SK-N-SH treated with all-trans-retinoic acid at 6 μM for 48 hours (cell line): Measurements from ENCODE around the gene PPP1CC.

Experiments used
- ARNTL ChIP-seq: fragments of 450-650 bp; formaldehyde crosslinking; IDR thresholded peaks from 2 replicates; pipeline ENCODE4 v1.5.0; 2020; ENCODE audit warnings: low read depth, mild to moderate bottlenecking, moderate library complexity, borderline replicate concordance
- OSR1 ChIP-seq: fragments of 250-450 bp; sonication (Bioruptor Pico); IDR thresholded peaks from 2 replicates; pipeline ENCODE4 v1.8.0; 2022; ENCODE audit warnings: moderate library complexity, mild to moderate bottlenecking, inconsistent platforms
- PPARA ChIP-seq: fragments of 250-450 bp; sonication (Bioruptor Pico); IDR thresholded peaks from 2 replicates; pipeline ENCODE4 v1.5.0; 2020; ENCODE audit warnings: mild to moderate bottlenecking, borderline replicate concordance
- RARB ChIP-seq: fragments of 250-450 bp; sonication (Bioruptor Pico); IDR thresholded peaks from 2 replicates; pipeline ENCODE4 v1.8.0; 2021; ENCODE audit warnings: mild to moderate bottlenecking, moderate library complexity
- TCF4 ChIP-seq: fragments of 250-450 bp; sonication (Bioruptor Pico); IDR thresholded peaks from 2 replicates; pipeline ENCODE4 v1.8.0; 2021; ENCODE audit warnings: mild to moderate bottlenecking, moderate library complexity, borderline replicate concordance
- TF ChIP-seq, protein P1 (sequence below): fragments of 250-450 bp; sonication (Bioruptor Pico); IDR thresholded peaks from 2 replicates; pipeline ENCODE4 v1.5.1; 2020; ENCODE audit warnings: low read depth, mild to moderate bottlenecking, moderate library complexity

DNA sequence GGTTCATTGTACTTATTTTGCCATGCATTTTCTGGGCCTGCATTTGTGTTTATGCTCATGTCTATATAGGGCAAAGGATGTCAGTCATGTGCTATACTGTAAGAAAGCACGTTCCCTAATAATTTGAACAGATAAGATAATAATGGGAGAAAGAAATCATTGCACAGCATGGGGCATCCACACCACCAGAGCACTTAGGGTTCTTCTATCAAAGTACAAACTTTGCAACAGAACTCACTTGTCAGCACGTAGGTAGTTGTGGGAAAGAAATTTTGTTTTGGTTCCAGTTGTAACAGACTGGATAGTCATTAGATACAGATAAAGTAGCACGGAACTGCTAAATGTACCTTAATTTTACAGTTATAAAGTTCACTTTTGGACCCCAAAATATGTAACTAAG lies 10.1 kb downstream of the PPP1CC start:
- TF ChIP-seq OSR1 (CRISPR knock-in tag) = no peak
- no peak for TF ChIP-seq TCF4 (CRISPR knock-in tag)
- no peak for TF ChIP-seq PPARA (CRISPR knock-in tag)
- TF ChIP-seq RARB (CRISPR knock-in tag) = no peak
- TF ChIP-seq ARNTL (CRISPR knock-in tag) = no peak
- TF ChIP-seq, protein P1, sequence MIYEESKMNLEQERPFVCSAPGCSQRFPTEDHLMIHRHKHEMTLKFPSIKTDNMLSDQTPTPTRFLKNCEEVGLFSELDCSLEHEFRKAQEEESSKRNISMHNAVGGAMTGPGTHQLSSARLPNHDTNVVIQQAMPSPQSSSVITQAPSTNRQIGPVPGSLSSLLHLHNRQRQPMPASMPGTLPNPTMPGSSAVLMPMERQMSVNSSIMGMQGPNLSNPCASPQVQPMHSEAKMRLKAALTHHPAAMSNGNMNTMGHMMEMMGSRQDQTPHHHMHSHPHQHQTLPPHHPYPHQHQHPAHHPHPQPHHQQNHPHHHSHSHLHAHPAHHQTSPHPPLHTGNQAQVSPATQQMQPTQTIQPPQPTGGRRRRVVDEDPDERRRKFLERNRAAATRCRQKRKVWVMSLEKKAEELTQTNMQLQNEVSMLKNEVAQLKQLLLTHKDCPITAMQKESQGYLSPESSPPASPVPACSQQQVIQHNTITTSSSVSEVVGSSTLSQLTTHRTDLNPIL (CRISPR knock-in tag) = no peak
